ENCODE results near the gene ATP2B2. TPM values are rescaled to one million over a fixed set of nuclear protein-coding genes. Genes with fewer than 3 reads are reported as not detected.

The ATP2B2 gene
- total and polyA plus RNA-seq, 10 of the 15 experiments (the other 5 are each of a cell fraction or from before 2014, with no cell fraction given), result 0.04 TPM; not detected in 9

DNA sequence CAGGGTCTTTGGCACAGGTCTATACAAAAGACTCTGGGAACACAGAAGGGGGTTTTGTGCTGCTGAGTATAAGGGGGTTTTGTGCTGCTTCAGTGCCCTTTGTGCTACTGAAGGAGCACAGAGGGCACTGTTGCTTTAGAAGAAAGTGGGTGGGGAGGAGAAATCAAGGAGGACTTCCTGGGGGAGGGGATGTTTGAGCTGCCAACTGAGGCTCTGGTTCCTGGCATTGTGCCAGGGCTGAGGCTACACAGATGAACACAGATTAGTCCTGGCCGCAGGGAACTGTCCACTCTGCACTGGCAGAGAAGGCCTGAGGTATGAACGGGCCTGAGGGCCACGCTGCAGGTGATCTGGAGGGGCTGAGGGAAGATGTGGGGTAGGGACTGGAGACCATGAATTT is 152.2 kb downstream of the ATP2B2 start:
- H2AFZ ChIP-seq (ENCODE audit: control insufficient read depth, low read depth, low read length), result no peak overlapping the region
- ChIA-PET RAD21 (ENCODE audit: unreplicated experiment) (no interaction called here), CTCF (no interaction called here), POLR2A (interaction anchor here (0.6 kb wide), 1 partner anchor 238 kb away, joined by 4 read pairs; no protein-coding TSS in a partner anchor), SMC1A (ENCODE audit: uncharacterized antibody, unreplicated experiment) (no interaction called here)
- no peaks in the 10 kb centered on the region for H3K9me3 ChIP-seq (replicated peaks; ENCODE audit: control insufficient read depth, insufficient read depth, low read length)
- H3K9ac ChIP-seq (ENCODE audit: control insufficient read depth, insufficient read depth, low read length), result no peak overlapping the region
- H4K20me1 ChIP-seq (ENCODE audit: control insufficient read depth, insufficient read depth), result 0 out of 2 replicates have a peak, but pooled peaks cover 4% of the 10 kb centered on the region
- no peak overlapping the region for H3K27ac ChIP-seq (ENCODE audit: control insufficient read depth, insufficient read depth)
- H3K27me3 ChIP-seq (replicated peaks in 1 of 2; ENCODE audit: control insufficient read depth in 2 of 2, insufficient read depth in 2 of 2, low read length in 1 of 2), result peaks cover 2 to 3% of the 10 kb centered on the region in 2 experiments; a peak in 2 of 4 replicates
- in situ Hi-C loops (cut with MboI) (no loop called here), intact Hi-C loops (cut with micrococcal nuclease; ENCODE audit: unreplicated experiment) (no loop called here)
- ATAC-seq (no peak), DNase-seq (ENCODE audit: low read depth, low spot score) (no peak), FAIRE-seq (no peak)
- no peak overlapping the region for H3K4me2 ChIP-seq (ENCODE audit: control insufficient read depth, insufficient read depth)
- no peak for TF ChIP-seq BCL11A (IDR thresholded peaks at IDR 0.05; ENCODE audit: low read depth, low read length)
- TF ChIP-seq ZNF622 (IDR thresholded peaks at IDR 0.05), result no peak
- TF ChIP-seq USF2 (IDR thresholded peaks at IDR 0.05; ENCODE audit: borderline replicate concordance, low read depth, low read length), result no peak
- no peak for TF ChIP-seq YBX1 (IDR thresholded peaks at IDR 0.05)
- TF ChIP-seq SUPT20H (IDR thresholded peaks at IDR 0.05; ENCODE audit: borderline replicate concordance, control insufficient read depth, low read depth, low read length), result no peak
- no TSS peak for BruUV-seq (replicated peaks)
- H3K4me3 ChIP-seq, result no peak overlapping the region
- whole genome bisulfite sequencing (ENCODE audit: insufficient coverage, insufficient replicate concordance, low lambda C conversion rate, missing lambda C conversion rate), result 49% methylated on average over 3 of the region's 3 CpGs
- no peaks in the 10 kb centered on the region for H3K36me3 ChIP-seq (ENCODE audit: control insufficient read depth in 2 of 2, insufficient read depth in 2 of 2, low read length in 1 of 2)
- H3K79me2 ChIP-seq (ENCODE audit: control insufficient read depth, insufficient read depth, low read length), result no peaks in the 10 kb centered on the region
- H3K4me1 ChIP-seq (ENCODE audit: control insufficient read depth, insufficient read depth, low read length), result no peaks in the 10 kb centered on the region; the same call in 1 of the 2 replicates

- Histone ChIP-seq H3K4me2 (ENCODE audit: control insufficient read depth, insufficient read depth) (no peak overlapping the region), H4K20me1 (ENCODE audit: control insufficient read depth, insufficient read depth) (0 out of 2 replicates have a peak, but pooled peaks cover 4% of the 10 kb centered on the region), H3K4me3 (no peak overlapping the region), H3K27ac (ENCODE audit: control insufficient read depth, insufficient read depth) (no peak overlapping the region), H3K4me1 (ENCODE audit: control insufficient read depth, insufficient read depth, low read length) (no peaks in the 10 kb centered on the region; the same call in 1 of the 2 replicates), H3K79me2 (ENCODE audit: control insufficient read depth, insufficient read depth, low read length) (no peaks in the 10 kb centered on the region), H3K9ac (ENCODE audit: control insufficient read depth, insufficient read depth, low read length) (no peak overlapping the region), H3K36me3 (ENCODE audit: control insufficient read depth in 2 of 2, insufficient read depth in 2 of 2, low read length in 1 of 2) (no peaks in the 10 kb centered on the region), H3K27me3 (replicated peaks in 1 of 2; ENCODE audit: control insufficient read depth in 2 of 2, insufficient read depth in 2 of 2, low read length in 1 of 2) (peaks cover 2 to 3% of the 10 kb centered on the region in 2 experiments; a peak in 2 of 4 replicates), H2AFZ (ENCODE audit: control insufficient read depth, low read depth, low read length) (no peak overlapping the region), H3K9me3 (replicated peaks; ENCODE audit: control insufficient read depth, insufficient read depth, low read length) (no peaks in the 10 kb centered on the region)
- DNase-seq (ENCODE audit: low read depth, low spot score), result no peak
- intact Hi-C loops (cut with micrococcal nuclease; ENCODE audit: unreplicated experiment), result no loop called here
- in situ Hi-C loops (cut with MboI), result no loop called here
- no peak for FAIRE-seq
- POLR2A ChIA-PET, result interaction anchor here (0.6 kb wide), 1 partner anchor 237 kb away, joined by 4 read pairs; no protein-coding TSS in a partner anchor
- CTCF ChIA-PET, result no interaction called here
- BruUV-seq (replicated peaks), result no TSS peak
- SMC1A ChIA-PET (ENCODE audit: uncharacterized antibody, unreplicated experiment), result no interaction called here
- WGBS (ENCODE audit: insufficient coverage, insufficient replicate concordance, low lambda C conversion rate, missing lambda C conversion rate), result 15% methylated on average over 14 of the region's 14 CpGs
- RAD21 ChIA-PET (ENCODE audit: unreplicated experiment), result no interaction called here
- 0 out of 3 replicates have a peak, but pooled peaks have one; percentile 16 for ATAC-seq
- no peak for TF ChIP-seq E2F8 (IDR thresholded peaks at IDR 0.05; ENCODE audit: low read depth, partially characterized antibody)
- no peak for TF ChIP-seq SPI1 (IDR thresholded peaks at IDR 0.05; ENCODE audit: borderline replicate concordance, insufficient read depth, low read depth, low read length)
- TF ChIP-seq YY1 (IDR thresholded peaks at IDR 0.05; ENCODE audit: low read depth, low read length), result no peak
- no peak for TF ChIP-seq FOXM1 (IDR thresholded peaks at IDR 0.05; ENCODE audit: low read depth, low read length)
- TF ChIP-seq HDAC2 (IDR thresholded peaks at IDR 0.05), result no peak
- no peak for TF ChIP-seq NFXL1 (IDR thresholded peaks at IDR 0.05; ENCODE audit: borderline replicate concordance)
- no peak for TF ChIP-seq SP1 (IDR thresholded peaks at IDR 0.05; ENCODE audit: low read depth, low read length)
- TF ChIP-seq HDGF (IDR thresholded peaks at IDR 0.05), result no peak
These were observed 153.1 kb downstream of the ATP2B2 start for GRCh38 chr3:10352146-10352911.
